HEK293 (cell line): Measurements from ENCODE around the gene SLC10A6.

Experiments used
- CTCF ChIA-PET: fragments of 350-600 bp; formaldehyde crosslinking; extraction: SDS; loops from one replicate; lab custom pipeline; 2021; ENCODE audit warnings: antibody characterized with exemption; lab: Yijun Ruan, JAX
- POLR2A ChIA-PET: fragments of 300-600 bp; formaldehyde crosslinking; extraction: SDS; loops from one replicate; lab custom pipeline; 2020; ENCODE audit warnings: antibody characterized with exemption, inconsistent platforms; lab: Yijun Ruan, JAX
- H3K27ac ChIP-seq: fragments of 200-500 bp; sonication (Bioruptor generic); 2 replicates; pipeline ENCODE4 v1.5.1; 2014; ENCODE audit warnings: low read depth, low read length, control low read depth, inconsistent platforms; ENCODE audit errors: extremely low read depth
- H3K36me3 ChIP-seq, 2 experiments: fragments of 200-500 bp in 1 of 2; sonication (Bioruptor generic) in 1 of 2; 1 replicate in 1 of 2; 2 replicates in 1 of 2; pipeline ENCODE4 v1.5.1; 2014 to 2017; ENCODE audit warnings: inconsistent platforms in 2 of 2, low read length in 2 of 2; ENCODE audit not compliant: control insufficient read depth in 2 of 2, insufficient read depth in 1 of 2
- H3K4me1 ChIP-seq: fragments of 200-500 bp; sonication (Bioruptor generic); 2 replicates; pipeline ENCODE4 v1.5.1; 2014; ENCODE audit warnings: mild to moderate bottlenecking, low read length, inconsistent platforms; ENCODE audit not compliant: control insufficient read depth, insufficient read depth
- H3K4me3 ChIP-seq: 2 replicates; pipeline ENCODE4 v1.5.1; 2011; ENCODE audit warnings: low read depth, mild to moderate bottlenecking, control low read depth, low read length, moderate library complexity
- H3K9me3 ChIP-seq: fragments of 200-500 bp; sonication (Bioruptor generic); 2 replicates; pipeline ENCODE4 v1.5.1; 2014; ENCODE audit warnings: low read depth, low read length, inconsistent platforms; ENCODE audit not compliant: control insufficient read depth, insufficient read depth
- CTCF ChIP-seq: fragments of 450-650 bp; formaldehyde crosslinking; IDR thresholded peaks from 2 replicates; pipeline ENCODE4 v1.5.1; 2016; ENCODE audit warnings: missing biosample characterization, missing genetic modification characterization
- KLF8 ChIP-seq: fragments of 450-650 bp; formaldehyde crosslinking; IDR thresholded peaks from 2 replicates; pipeline ENCODE4 v1.5.1; 2016; ENCODE audit warnings: missing biosample characterization, missing genetic modification characterization
- MEIS1 ChIP-seq: sonication (generic); formaldehyde crosslinking; IDR thresholded peaks from 2 replicates; pipeline ENCODE4 v1.8.1; 2022; ENCODE audit warnings: missing genetic modification reagents, mild to moderate bottlenecking, borderline replicate concordance
- MYNN ChIP-seq: fragments of 450-650 bp; formaldehyde crosslinking; IDR thresholded peaks from 2 replicates; pipeline ENCODE4 v1.5.1; 2016; ENCODE audit warnings: missing biosample characterization, missing genetic modification characterization, borderline replicate concordance
- SP2 ChIP-seq: fragments of 450-650 bp; formaldehyde crosslinking; IDR thresholded peaks from 2 replicates; pipeline ENCODE4 v1.5.1; 2016; ENCODE audit warnings: missing biosample characterization, missing genetic modification characterization
- SP3 ChIP-seq: fragments of 450-650 bp; formaldehyde crosslinking; IDR thresholded peaks from 2 replicates; pipeline ENCODE4 v1.5.1; 2016; ENCODE audit warnings: missing biosample characterization, missing genetic modification characterization
- WT1 ChIP-seq: fragments of 450-650 bp; formaldehyde crosslinking; IDR thresholded peaks from 2 replicates; pipeline ENCODE4 v1.5.1; 2016; ENCODE audit warnings: missing biosample characterization, missing genetic modification characterization
- YY2 ChIP-seq: fragments of 450-650 bp; formaldehyde crosslinking; IDR thresholded peaks from 2 replicates; pipeline ENCODE4 v1.5.1; 2016; ENCODE audit warnings: missing biosample characterization, missing genetic modification characterization
- ZBTB1 ChIP-seq: fragments of 450-650 bp; formaldehyde crosslinking; IDR thresholded peaks from 2 replicates; pipeline ENCODE4 v1.5.1; 2016; ENCODE audit warnings: missing biosample characterization, missing genetic modification characterization
- ZBTB44 ChIP-seq: fragments of 450-650 bp; IDR thresholded peaks from 2 replicates; pipeline ENCODE4 v1.5.1; 2018; ENCODE audit warnings: missing biosample characterization, mild to moderate bottlenecking, missing genetic modification characterization
- ZNF175 ChIP-seq: fragments of 450-650 bp; formaldehyde crosslinking; IDR thresholded peaks from 2 replicates; pipeline ENCODE4 v1.5.1; 2016; ENCODE audit warnings: missing biosample characterization, missing genetic modification characterization
- ZNF223 ChIP-seq: fragments of 450-650 bp; formaldehyde crosslinking; IDR thresholded peaks from 2 replicates; pipeline ENCODE4 v1.5.1; 2016; ENCODE audit warnings: missing biosample characterization, missing genetic modification characterization
- ZNF266 ChIP-seq: fragments of 450-650 bp; formaldehyde crosslinking; IDR thresholded peaks from 2 replicates; pipeline ENCODE4 v1.5.1; 2016; ENCODE audit warnings: missing biosample characterization, missing genetic modification characterization, low read depth
- ZNF324 ChIP-seq: fragments of 450-650 bp; formaldehyde crosslinking; IDR thresholded peaks from 2 replicates; pipeline ENCODE4 v1.5.1; 2016; ENCODE audit warnings: missing biosample characterization, missing genetic modification characterization
- ZNF404 ChIP-seq: fragments of 450-650 bp; formaldehyde crosslinking; IDR thresholded peaks from 2 replicates; pipeline ENCODE4 v1.5.1; 2017; ENCODE audit warnings: missing biosample characterization, missing genetic modification characterization
- ZNF426 ChIP-seq: fragments of 450-650 bp; formaldehyde crosslinking; IDR thresholded peaks from 2 replicates; pipeline ENCODE4 v1.5.1; 2017; ENCODE audit warnings: missing biosample characterization, missing genetic modification characterization, mild to moderate bottlenecking, inconsistent platforms, moderate library complexity
- ZNF510 ChIP-seq: fragments of 450-650 bp; formaldehyde crosslinking; IDR thresholded peaks from 2 replicates; pipeline ENCODE4 v1.5.1; 2018; ENCODE audit warnings: mild to moderate bottlenecking, missing genetic modification characterization, missing biosample characterization; ENCODE audit not compliant: insufficient replicate concordance
- ZNF560 ChIP-seq: fragments of 450-650 bp; formaldehyde crosslinking; IDR thresholded peaks from 2 replicates; pipeline ENCODE4 v1.5.1; 2017; ENCODE audit warnings: missing biosample characterization, missing genetic modification characterization, borderline replicate concordance
- ZNF596 ChIP-seq: fragments of 450-650 bp; IDR thresholded peaks from 2 replicates; pipeline ENCODE4 v1.5.0; 2018; ENCODE audit warnings: missing biosample characterization, mild to moderate bottlenecking, missing genetic modification characterization, moderate library complexity
- ZNF626 ChIP-seq: fragments of 450-650 bp; sonication (Bioruptor Pico); formaldehyde crosslinking; IDR thresholded peaks from 2 replicates; pipeline ENCODE4 v1.5.1; 2018; ENCODE audit warnings: missing biosample characterization, missing genetic modification characterization, inconsistent platforms
- ZNF701 ChIP-seq: fragments of 450-650 bp; formaldehyde crosslinking; IDR thresholded peaks from 2 replicates; pipeline ENCODE4 v1.5.1; 2016; ENCODE audit warnings: missing biosample characterization, missing genetic modification characterization
- ZNF747 ChIP-seq: fragments of 450-650 bp; formaldehyde crosslinking; IDR thresholded peaks from 2 replicates; pipeline ENCODE4 v1.5.1; 2016; ENCODE audit warnings: missing biosample characterization, missing genetic modification characterization
- TF ChIP-seq, protein P1 (sequence below): fragments of 450-650 bp; formaldehyde crosslinking; IDR thresholded peaks from 2 replicates; pipeline ENCODE4 v1.5.1; 2016; ENCODE audit warnings: missing biosample characterization, missing genetic modification characterization
- TF ChIP-seq, protein P2 (sequence below): fragments of 450-650 bp; formaldehyde crosslinking; IDR thresholded peaks from 2 replicates; pipeline ENCODE4 v1.5.0; 2017; ENCODE audit warnings: missing biosample characterization, missing genetic modification characterization, borderline replicate concordance

Gene SLC10A6

DNA sequence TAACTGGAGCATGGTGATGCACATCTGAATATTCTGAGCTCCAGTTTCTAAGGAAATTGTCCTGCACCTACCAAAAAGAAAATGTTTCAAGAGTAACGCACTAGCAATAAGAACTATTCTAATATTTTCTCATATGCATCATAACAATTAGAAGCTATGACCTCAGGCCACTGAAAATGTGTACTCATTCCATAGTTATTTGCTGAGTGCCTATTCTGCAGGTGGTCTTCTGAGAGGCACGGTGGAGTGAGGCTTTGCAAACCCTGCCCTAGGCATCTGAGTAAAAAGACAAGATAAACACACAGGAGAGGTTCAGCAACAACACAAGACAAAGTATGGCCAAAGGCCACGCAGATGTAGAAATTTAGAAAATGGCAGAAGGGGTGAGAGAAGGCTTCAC lies 23.7 kb downstream of the SLC10A6 start:
- H3K4me1 ChIP-seq: no peaks in the 10 kb centered on the region
- TF ChIP-seq MEIS1 (CRISPR knock-in tag) (no peak), ZBTB44 (tag by site-specific recombination) (no peak), ZNF747 (tag by site-specific recombination) (no peak), ZNF324 (tag by site-specific recombination) (no peak), ZNF560 (tag by site-specific recombination) (no peak), ZNF426 (no peak), ZNF404 (tag by site-specific recombination) (no peak), KLF8 (no peak), SP2 (no peak), WT1 (tag by site-specific recombination) (no peak)
- TF ChIP-seq, protein P1, sequence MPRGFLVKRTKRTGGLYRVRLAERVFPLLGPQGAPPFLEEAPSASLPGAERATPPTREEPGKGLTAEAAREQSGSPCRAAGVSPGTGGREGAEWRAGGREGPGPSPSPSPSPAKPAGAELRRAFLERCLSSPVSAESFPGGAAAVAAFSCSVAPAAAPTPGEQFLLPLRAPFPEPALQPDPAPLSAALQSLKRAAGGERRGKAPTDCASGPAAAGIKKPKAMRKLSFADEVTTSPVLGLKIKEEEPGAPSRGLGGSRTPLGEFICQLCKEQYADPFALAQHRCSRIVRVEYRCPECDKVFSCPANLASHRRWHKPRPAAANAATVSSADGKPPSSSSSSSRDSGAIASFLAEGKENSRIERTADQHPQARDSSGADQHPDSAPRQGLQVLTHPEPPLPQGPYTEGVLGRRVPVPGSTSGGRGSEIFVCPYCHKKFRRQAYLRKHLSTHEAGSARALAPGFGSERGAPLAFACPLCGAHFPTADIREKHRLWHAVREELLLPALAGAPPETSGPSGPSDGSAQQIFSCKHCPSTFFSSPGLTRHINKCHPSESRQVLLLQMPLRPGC (tag by site-specific recombination): no peak
- no peak overlapping the region for H3K27ac ChIP-seq
- CTCF ChIA-PET: no interaction called here
- POLR2A ChIA-PET: no interaction called here
- H3K9me3 ChIP-seq: no peaks in the 10 kb centered on the region
- no peak overlapping the region for H3K4me3 ChIP-seq
- no peaks in the 10 kb centered on the region for H3K36me3 ChIP-seq

DNA sequence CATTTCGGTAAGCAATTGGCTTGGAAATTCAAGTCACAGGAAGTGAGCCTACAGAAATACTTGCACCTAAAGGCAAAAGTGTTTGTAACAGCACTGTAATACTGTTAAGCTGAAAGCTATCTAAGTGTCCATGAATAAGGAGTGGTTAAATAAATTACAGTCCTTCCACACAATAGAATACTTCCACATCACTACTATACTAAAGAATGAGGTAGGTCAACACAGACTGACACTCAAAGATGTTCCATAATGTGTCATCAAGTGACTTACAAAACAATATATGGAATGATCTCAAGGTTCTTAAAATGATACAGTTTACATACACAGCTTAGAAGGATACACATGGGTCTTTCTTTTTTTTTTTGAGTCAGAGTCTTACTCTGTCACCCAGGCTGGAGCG lies 27.0 kb downstream of the SLC10A6 start:
- no peak for TF ChIP-seq MYNN (tag by site-specific recombination)
- TF ChIP-seq, protein P2, sequence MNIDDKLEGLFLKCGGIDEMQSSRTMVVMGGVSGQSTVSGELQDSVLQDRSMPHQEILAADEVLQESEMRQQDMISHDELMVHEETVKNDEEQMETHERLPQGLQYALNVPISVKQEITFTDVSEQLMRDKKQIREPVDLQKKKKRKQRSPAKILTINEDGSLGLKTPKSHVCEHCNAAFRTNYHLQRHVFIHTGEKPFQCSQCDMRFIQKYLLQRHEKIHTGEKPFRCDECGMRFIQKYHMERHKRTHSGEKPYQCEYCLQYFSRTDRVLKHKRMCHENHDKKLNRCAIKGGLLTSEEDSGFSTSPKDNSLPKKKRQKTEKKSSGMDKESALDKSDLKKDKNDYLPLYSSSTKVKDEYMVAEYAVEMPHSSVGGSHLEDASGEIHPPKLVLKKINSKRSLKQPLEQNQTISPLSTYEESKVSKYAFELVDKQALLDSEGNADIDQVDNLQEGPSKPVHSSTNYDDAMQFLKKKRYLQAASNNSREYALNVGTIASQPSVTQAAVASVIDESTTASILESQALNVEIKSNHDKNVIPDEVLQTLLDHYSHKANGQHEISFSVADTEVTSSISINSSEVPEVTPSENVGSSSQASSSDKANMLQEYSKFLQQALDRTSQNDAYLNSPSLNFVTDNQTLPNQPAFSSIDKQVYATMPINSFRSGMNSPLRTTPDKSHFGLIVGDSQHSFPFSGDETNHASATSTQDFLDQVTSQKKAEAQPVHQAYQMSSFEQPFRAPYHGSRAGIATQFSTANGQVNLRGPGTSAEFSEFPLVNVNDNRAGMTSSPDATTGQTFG (tag by site-specific recombination): no peak
- TF ChIP-seq YY2: no peak
- no peak for TF ChIP-seq ZBTB44 (tag by site-specific recombination)
- no peak for TF ChIP-seq ZNF175 (tag by site-specific recombination)
- no peak for TF ChIP-seq SP3 (tag by site-specific recombination)
- no peak for TF ChIP-seq ZNF626 (tag by site-specific recombination)
- TF ChIP-seq ZNF701 (tag by site-specific recombination): no peak
- TF ChIP-seq CTCF (tag by site-specific recombination): no peak
- TF ChIP-seq ZNF510 (tag by site-specific recombination): no peak
- no peak for TF ChIP-seq ZBTB1 (tag by site-specific recombination)
- TF ChIP-seq ZNF223 (tag by site-specific recombination): no peak
- TF ChIP-seq ZNF596 (tag by site-specific recombination): no peak
- no peak for TF ChIP-seq ZNF266 (tag by site-specific recombination)
- TF ChIP-seq SP2: no peak

More for the DNA sequence above, 27.0 kb downstream of the SLC10A6 start:
- Histone ChIP-seq H3K4me1 (no peaks in the 10 kb centered on the region), H3K4me3 (no peak overlapping the region), H3K36me3 (no peaks in the 10 kb centered on the region), H3K27ac (no peak overlapping the region), H3K9me3 (no peaks in the 10 kb centered on the region)
- ChIA-PET POLR2A (no interaction called here), CTCF (no interaction called here)
